Osteoblast (primary cell): ENCODE data around the gene P2RY14. TPM values are rescaled to one million over a fixed set of nuclear protein-coding genes. Genes with fewer than 3 reads are reported as not detected.
"Not testable (repeated sequence)": the region's sequence is repeated elsewhere in the genome, so short reads cannot be mapped to it uniquely, and the experiment has no call there.

Experiments
- DNase-seq: peaks from one replicate; pipeline ENCODE4 v3.0.0; 2011; ENCODE audit warnings: low spot score, mixed read lengths; ENCODE audit not compliant: insufficient read length; ENCODE audit errors: missing footprints
- H2AFZ ChIP-seq: 2 replicates; pipeline ENCODE4 v1.6.0; 2011; ENCODE audit warnings: mild to moderate bottlenecking, low read length
- H3K27ac ChIP-seq: 2 replicates; pipeline ENCODE4 v1.5.1; 2011; ENCODE audit warnings: mild to moderate bottlenecking, low read depth, low read length, moderate library complexity
- H3K27me3 ChIP-seq: 2 replicates; pipeline ENCODE4 v1.6.0; 2012; ENCODE audit warnings: mild to moderate bottlenecking, control low read depth, inconsistent platforms, low read length, moderate library complexity; ENCODE audit not compliant: insufficient read depth
- H3K36me3 ChIP-seq: 2 replicates; pipeline ENCODE4 v1.5.1; 2011; ENCODE audit warnings: mild to moderate bottlenecking, low read length, control low read depth, moderate library complexity; ENCODE audit not compliant: insufficient read depth
- H3K4me1 ChIP-seq: 2 replicates; pipeline ENCODE4 v1.5.1; 2011; ENCODE audit warnings: mild to moderate bottlenecking, low read length, control low read depth, moderate library complexity; ENCODE audit not compliant: insufficient read depth
- H3K4me2 ChIP-seq: 2 replicates; pipeline ENCODE4 v1.6.0; 2011; ENCODE audit warnings: mild to moderate bottlenecking, low read length; ENCODE audit not compliant: insufficient read depth
- H3K4me3 ChIP-seq: fragments of 200-600 bp; sonication (generic); 3 replicates; pipeline ENCODE4 v1.5.1; 2012; ENCODE audit warnings: mild to moderate bottlenecking, low read length, inconsistent platforms; ENCODE audit not compliant: insufficient read depth
- H3K79me2 ChIP-seq: 2 replicates; pipeline ENCODE4 v1.6.0; 2012; ENCODE audit warnings: mild to moderate bottlenecking, low read length, control low read depth, inconsistent platforms; ENCODE audit not compliant: insufficient read depth
- H3K9me3 ChIP-seq: 2 replicates; pipeline ENCODE4 v1.5.1; 2011; ENCODE audit warnings: low read depth, low read length, control low read depth
- H4K20me1 ChIP-seq: 2 replicates; pipeline ENCODE4 v1.6.0; 2012; ENCODE audit warnings: mild to moderate bottlenecking, low read length, control low read depth; ENCODE audit not compliant: insufficient read depth
- total RNA-seq: library from RNA; depleted of rRNA; stranded (reverse); fragments of >200 nt; gene quantifications from 2 replicates; pipeline ENCODE4 v1.2.3, GENCODE V29; 2012
- TF ChIP-seq, protein P1 (sequence below): IDR thresholded peaks from 2 replicates; pipeline ENCODE4 v1.5.1; 2011; ENCODE audit warnings: mild to moderate bottlenecking, low read depth, low read length, moderate library complexity; ENCODE audit errors: extremely low read depth

The P2RY14 gene
- total RNA-seq, 1 donor = not detected

GRCh38 chr3:151236736-151237135 lies 41.6 kb downstream of the P2RY14 start:
- H3K4me3 ChIP-seq = no peak overlapping the region
- H2AFZ ChIP-seq = no peak overlapping the region
- no peaks in the 10 kb centered on the region for H3K79me2 ChIP-seq
- no peaks in the 10 kb centered on the region for H3K4me1 ChIP-seq
- H3K36me3 ChIP-seq = no peaks in the 10 kb centered on the region
- TF ChIP-seq, protein P1, sequence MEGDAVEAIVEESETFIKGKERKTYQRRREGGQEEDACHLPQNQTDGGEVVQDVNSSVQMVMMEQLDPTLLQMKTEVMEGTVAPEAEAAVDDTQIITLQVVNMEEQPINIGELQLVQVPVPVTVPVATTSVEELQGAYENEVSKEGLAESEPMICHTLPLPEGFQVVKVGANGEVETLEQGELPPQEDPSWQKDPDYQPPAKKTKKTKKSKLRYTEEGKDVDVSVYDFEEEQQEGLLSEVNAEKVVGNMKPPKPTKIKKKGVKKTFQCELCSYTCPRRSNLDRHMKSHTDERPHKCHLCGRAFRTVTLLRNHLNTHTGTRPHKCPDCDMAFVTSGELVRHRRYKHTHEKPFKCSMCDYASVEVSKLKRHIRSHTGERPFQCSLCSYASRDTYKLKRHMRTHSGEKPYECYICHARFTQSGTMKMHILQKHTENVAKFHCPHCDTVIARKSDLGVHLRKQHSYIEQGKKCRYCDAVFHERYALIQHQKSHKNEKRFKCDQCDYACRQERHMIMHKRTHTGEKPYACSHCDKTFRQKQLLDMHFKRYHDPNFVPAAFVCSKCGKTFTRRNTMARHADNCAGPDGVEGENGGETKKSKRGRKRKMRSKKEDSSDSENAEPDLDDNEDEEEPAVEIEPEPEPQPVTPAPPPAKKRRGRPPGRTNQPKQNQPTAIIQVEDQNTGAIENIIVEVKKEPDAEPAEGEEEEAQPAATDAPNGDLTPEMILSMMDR = no peak
- H3K27ac ChIP-seq = no peak overlapping the region
- no peaks in the 10 kb centered on the region for H3K9me3 ChIP-seq
- no peak overlapping the region for H3K4me2 ChIP-seq
- H3K27me3 ChIP-seq = peaks cover 11% of the 10 kb centered on the region
- no peak for DNase-seq
- H4K20me1 ChIP-seq = no peaks in the 10 kb centered on the region

DNA sequence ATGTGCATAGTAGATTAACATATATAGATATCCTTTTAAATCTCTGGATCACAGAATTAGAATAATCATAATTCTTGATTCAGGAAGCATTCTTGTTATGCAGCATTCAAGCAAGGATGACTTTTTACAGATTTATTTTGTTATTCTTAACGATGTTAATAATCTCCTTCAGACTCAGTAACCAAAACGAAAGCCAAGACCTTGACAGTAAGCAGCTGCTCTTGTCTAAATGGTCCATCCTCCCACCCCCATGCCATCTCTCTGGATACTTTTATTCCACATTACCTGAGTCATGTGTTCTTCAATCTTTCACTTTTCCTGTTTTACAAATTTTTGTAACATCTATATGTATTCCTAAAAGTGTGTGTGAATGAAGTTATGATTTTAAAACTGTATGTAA lies 42.0 kb downstream of the P2RY14 start:
- no peaks in the 10 kb centered on the region for H3K9me3 ChIP-seq
- H3K36me3 ChIP-seq = no peaks in the 10 kb centered on the region
- no peak overlapping the region for H2AFZ ChIP-seq
- H3K4me3 ChIP-seq = no peak overlapping the region
- no peaks in the 10 kb centered on the region for H4K20me1 ChIP-seq
- no peaks in the 10 kb centered on the region for H3K4me1 ChIP-seq
- TF ChIP-seq, protein P1 = no peak
- no peak overlapping the region for H3K4me2 ChIP-seq
- peaks cover 11% of the 10 kb centered on the region for H3K27me3 ChIP-seq
- no peak for DNase-seq
- no peak overlapping the region for H3K27ac ChIP-seq
- no peaks in the 10 kb centered on the region for H3K79me2 ChIP-seq

DNA sequence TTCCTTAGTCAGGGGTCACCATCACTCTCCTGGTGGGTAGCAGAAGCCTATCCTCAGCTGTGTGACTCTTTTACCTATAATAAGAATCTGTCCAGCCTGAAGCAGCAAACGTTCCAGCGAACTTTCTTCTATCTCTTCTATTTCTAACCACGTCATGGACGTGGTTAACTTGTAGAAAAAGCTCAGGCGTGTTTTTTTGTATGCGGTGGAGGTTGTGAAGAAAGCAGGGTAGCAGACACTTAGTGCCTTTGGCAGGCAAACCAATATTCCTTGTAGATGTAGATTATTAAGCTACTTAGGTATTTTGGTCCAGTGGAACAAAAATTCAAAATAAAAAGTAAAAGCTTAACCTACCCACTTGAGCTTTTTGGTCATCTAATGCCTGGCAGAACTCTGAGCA lies 43.5 kb downstream of the P2RY14 start:
- no peaks in the 10 kb centered on the region for H3K4me1 ChIP-seq
- H3K4me3 ChIP-seq = no peak overlapping the region
- no peak overlapping the region for H2AFZ ChIP-seq
- no peaks in the 10 kb centered on the region for H3K36me3 ChIP-seq
- H3K79me2 ChIP-seq = no peaks in the 10 kb centered on the region
- DNase-seq = no peak
- no peaks in the 10 kb centered on the region for H4K20me1 ChIP-seq
- H3K27me3 ChIP-seq = peaks cover 11% of the 10 kb centered on the region
- no peaks in the 10 kb centered on the region for H3K9me3 ChIP-seq
- no peak overlapping the region for H3K4me2 ChIP-seq
- H3K27ac ChIP-seq = no peak overlapping the region
- TF ChIP-seq, protein P1 = no peak

GRCh38 chr3:151232991-151233390 lies 45.4 kb downstream of the P2RY14 start:
- peaks cover 11% of the 10 kb centered on the region for H3K4me1 ChIP-seq
- no peak overlapping the region for H2AFZ ChIP-seq
- TF ChIP-seq, protein P1 = no peak
- no peak for DNase-seq
- no peak overlapping the region for H3K4me2 ChIP-seq
- no peaks in the 10 kb centered on the region for H3K36me3 ChIP-seq
- no peaks in the 10 kb centered on the region for H3K79me2 ChIP-seq
- H3K4me3 ChIP-seq = no peak overlapping the region
- H3K27me3 ChIP-seq = peaks cover 11% of the 10 kb centered on the region
- H4K20me1 ChIP-seq = no peaks in the 10 kb centered on the region
- H3K9me3 ChIP-seq = no peaks in the 10 kb centered on the region
- H3K27ac ChIP-seq = no peak overlapping the region

DNA sequence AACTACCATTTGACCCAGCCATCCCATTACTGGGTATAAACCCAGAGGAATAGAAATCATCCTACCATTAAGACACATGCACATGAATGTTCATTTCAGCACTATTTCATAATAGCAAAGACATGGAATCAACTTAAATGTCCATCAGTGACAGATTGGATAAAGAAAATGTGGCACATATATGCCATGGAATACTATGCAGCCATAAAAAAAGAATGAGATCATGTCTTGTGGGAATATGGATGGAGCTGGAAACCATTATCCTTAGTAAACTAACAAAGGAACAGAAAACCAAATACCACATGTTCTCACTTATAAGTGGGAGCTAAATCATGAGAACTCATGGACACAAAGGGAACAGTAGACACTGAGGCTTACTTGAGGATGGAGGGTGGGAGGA lies 45.9 kb downstream of the P2RY14 start:
- H3K27ac ChIP-seq, H3K36me3 ChIP-seq, H3K9me3 ChIP-seq, H3K4me3 ChIP-seq, DNase-seq, H2AFZ ChIP-seq, H4K20me1 ChIP-seq, H3K79me2 ChIP-seq, H3K4me2 ChIP-seq: not testable (repeated sequence)
- H3K27me3 ChIP-seq = peaks cover 11% of the 10 kb centered on the region
- H3K4me1 ChIP-seq = peaks cover 17% of the 10 kb centered on the region
